SK-N-DZ (cell line): Measurements from ENCODE around the gene C5orf52.
"Not testable (repeated sequence)": the region's sequence is repeated elsewhere in the genome, so short reads cannot be mapped to it uniquely, and the experiment has no call there.

Source experiments
- DNase-seq: peaks from one replicate; pipeline ENCODE4 v3.0.0-alpha.2; 2015; ENCODE audit warnings: low spot score

Gene C5orf52

DNA sequence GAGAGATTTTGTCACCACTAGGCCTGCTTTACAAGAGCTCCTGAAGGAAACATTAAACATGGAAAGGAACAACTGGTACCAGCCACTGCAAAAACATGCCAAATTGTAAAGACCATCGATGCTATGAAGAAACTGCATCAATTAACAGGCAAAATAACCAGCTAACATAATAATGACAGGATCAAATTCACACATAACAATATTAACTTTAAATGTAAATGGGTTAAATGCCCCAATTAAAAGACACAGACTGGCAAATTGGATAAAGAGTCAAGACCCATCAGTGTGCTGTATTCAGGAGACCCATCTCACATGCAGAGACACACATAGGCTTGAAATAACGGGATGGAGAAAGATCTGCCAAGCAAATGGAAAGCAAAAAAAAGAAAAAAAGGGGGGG is 51.6 kb downstream of the C5orf52 start:
- DNase-seq = not testable (repeated sequence)

DNA sequence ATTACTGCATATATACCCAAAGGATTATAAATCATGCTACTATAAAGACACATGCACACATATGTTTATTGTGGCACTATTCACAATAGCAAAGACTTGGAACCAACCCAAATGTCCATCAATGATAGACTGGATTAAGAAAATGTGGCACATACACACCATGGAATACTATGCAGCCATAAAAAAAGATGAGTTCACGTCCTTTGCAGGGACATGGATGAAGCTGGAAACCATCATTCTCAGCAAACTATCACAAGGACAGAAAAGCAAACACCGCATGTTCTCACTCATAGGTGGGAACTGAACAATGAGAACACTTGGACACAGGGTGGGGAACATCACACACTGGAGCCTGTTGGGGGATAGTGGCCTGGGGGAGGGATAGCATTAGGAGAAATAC is 55.3 kb downstream of the C5orf52 start:
- DNase-seq = not testable (repeated sequence)

- DNase-seq = not testable (repeated sequence)
Measured at GRCh38 chr5:157727858-157728257, 56.5 kb downstream of the C5orf52 start.
